NCI-H524 (cell line): ENCODE measurements around the gene SMYD2.

Source experiments
- DNase-seq, 2 experiments: peaks; one replicate each; lab custom pipeline; 2025; lab: John Stamatoyannopoulos, UW

The SMYD2 gene, protein sequence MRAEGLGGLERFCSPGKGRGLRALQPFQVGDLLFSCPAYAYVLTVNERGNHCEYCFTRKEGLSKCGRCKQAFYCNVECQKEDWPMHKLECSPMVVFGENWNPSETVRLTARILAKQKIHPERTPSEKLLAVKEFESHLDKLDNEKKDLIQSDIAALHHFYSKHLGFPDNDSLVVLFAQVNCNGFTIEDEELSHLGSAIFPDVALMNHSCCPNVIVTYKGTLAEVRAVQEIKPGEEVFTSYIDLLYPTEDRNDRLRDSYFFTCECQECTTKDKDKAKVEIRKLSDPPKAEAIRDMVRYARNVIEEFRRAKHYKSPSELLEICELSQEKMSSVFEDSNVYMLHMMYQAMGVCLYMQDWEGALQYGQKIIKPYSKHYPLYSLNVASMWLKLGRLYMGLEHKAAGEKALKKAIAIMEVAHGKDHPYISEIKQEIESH

DNA sequence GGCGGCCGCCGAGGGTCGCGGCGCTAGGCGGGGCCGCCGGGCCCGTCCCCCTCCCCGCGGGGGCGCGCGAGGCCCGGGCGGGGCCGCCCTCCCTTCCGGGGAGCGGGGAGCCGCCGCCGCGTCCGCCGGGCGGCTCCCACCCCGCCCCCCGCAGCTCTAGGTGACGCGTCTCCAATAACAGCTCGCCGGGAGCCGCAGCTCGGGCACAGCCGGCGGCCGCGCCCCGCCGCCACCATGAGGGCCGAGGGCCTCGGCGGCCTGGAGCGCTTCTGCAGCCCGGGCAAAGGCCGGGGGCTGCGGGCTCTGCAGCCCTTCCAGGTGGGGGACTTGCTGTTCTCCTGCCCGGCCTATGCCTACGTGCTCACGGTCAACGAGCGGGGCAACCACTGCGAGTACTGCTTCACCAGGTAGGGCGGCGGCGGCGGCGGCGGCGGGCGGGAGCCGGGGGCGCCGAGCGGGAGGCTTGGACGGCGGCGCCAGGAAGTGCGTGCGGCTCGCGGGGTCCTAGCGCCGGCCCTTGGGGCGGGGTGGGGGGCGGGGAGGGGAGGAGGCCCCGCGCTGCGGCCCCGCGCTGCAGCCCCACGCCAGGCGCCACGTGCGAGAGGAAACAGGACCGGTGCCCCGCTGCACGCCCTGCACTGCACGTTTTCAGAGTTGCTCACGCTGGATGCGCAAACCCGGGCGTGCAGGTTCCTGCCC, at the start of gene SMYD2:
Gene SMYD2 (plus strand): TSS at position 139 of the 699 bp plus-strand sequence. CDS start 96 bp downstream, at position 235.
- peak; percentile 41 to 67 for DNase-seq

DNA sequence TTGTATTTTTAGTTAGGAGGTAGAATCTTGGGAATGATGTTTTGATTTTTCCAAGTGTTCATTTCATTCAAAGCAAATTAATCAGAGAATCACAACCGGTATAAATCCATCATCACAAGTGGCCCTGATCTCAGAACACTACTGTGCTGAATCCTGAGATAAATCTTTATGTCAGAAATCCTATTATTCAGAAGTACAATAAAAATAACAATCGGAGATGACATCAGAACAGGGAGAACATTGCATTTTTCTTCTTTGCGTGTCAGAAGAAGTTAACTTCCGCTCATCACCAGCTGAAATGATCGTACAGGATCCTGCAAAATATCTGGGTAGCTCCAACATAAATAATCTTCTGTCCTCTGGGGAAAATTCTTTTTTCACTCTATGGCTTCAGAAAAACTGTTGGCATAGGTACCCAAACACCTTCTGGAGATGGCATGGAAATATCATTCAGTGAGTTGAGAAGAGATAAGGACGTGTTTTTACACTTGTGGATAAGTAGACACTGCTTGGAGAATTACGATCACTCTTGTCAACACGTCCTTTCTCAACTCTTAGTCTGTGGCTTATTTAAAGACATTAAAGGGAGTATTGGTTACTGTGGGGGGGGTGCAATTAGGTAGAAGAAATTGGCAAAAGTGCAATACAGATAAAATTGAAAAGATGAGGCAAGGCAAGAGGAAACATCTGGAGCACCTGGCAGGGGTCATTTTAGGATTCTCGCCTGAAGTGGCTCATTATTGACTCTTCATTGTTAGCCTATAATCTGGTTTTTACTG, 46.9 kb upstream of the SMYD2 start:
- DNase-seq, result peak in 1 of 2 experiments; percentile 58

- peak; percentile 58 to 77 for DNase-seq
Measured at GRCh38 chr1:214234635-214235025, 46.3 kb upstream of the SMYD2 start.

GRCh38 chr1:214236477-214236876, 44.5 kb upstream of the SMYD2 start:
- no peak for DNase-seq

- DNase-seq, result no peak
Measured at GRCh38 chr1:214241060-214241459, 39.9 kb upstream of the SMYD2 start.

- no peak for DNase-seq
Measured at GRCh38 chr1:214244252-214244651, 36.7 kb upstream of the SMYD2 start.

- DNase-seq, result no peak
Measured at GRCh38 chr1:214244841-214245240, 36.1 kb upstream of the SMYD2 start.

GRCh38 chr1:214247501-214248041, 33.4 kb upstream of the SMYD2 start:
- DNase-seq, result no peak

- DNase-seq, result no peak
Measured at GRCh38 chr1:214248311-214249085, 32.5 kb upstream of the SMYD2 start.

GRCh38 chr1:214249651-214250050, 31.3 kb upstream of the SMYD2 start:
- no peak for DNase-seq

- no peak for DNase-seq
Measured at GRCh38 chr1:214251354-214251753, 29.6 kb upstream of the SMYD2 start.

- no peak for DNase-seq
Measured at GRCh38 chr1:214255509-214255908, 25.4 kb upstream of the SMYD2 start.

- no peak for DNase-seq
Measured at GRCh38 chr1:214259353-214259977, 21.5 kb upstream of the SMYD2 start.

DNA sequence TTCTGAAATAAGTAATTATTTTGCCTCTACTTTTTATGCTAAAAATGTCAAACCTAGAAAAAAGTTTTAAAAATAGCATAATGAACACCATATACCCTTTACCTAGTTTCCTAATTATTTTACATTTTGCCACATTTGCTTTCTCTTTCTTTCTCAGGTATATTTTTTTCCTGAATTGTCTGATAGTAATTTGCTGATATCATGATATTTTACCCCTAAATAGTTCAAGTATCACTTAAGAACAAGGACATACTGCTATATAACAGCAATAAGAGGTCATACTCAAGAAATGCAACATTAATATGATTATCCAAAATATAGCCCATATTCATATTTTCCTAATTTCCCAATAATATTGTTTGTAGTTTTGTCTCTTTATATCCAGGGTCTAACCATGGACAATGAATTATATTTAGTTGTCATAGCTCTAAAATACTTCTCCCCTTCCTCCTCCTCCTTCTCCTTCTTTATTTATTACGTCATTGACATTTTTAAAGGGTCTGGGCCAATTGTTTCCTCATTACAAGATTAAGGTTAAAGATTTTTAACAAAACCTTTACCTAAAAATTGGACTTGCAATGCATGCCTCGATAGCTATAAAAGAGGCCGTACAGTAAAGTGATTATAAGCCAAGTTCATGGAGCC, 20.3 kb upstream of the SMYD2 start:
- no peak for DNase-seq

DNA sequence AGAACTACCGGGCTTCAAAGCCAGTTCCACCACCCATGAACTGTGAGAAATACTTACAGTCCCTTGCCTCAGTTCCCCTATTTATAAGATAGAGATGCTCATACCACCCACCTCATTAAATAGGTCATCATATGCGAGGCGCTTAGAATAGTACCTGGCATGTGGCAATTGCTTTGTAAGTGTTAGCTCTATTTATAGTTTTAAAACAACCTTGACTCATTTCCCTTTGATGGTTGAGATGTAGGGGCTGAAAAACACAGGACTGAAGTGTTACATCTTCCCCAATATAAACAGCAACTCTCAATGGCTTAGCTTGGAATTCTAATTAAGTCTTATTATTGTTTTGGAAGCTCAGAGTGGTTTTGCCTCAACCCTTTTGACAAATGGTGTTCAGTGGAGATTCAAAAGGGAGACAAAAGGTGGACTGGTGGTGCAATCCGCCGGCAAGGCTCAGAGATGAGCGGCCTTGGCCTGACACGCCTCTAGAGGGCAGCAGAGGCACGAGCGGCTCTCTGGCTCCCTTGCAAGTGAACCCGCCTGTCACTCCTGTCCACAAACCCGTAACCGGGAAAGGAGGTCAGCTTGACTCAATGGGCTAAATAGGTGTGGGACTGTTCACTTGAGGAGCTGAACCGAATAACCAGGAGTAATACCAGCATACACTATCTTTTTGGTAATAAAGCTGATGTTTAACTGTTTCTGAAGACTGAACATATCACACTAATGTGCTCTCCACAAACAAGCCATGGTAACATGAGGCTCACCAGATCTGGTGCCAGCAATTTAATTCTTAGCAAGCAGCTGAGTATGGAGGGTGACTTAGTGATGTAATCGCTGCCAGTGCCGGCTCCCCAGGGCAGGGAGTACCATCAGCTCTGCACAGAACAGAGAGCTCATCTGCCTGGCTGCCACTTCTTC, 19.5 kb upstream of the SMYD2 start:
- DNase-seq, result peak; percentile 76 to 85

- DNase-seq, result no peak
Measured at GRCh38 chr1:214264196-214264595, 16.8 kb upstream of the SMYD2 start.

DNA sequence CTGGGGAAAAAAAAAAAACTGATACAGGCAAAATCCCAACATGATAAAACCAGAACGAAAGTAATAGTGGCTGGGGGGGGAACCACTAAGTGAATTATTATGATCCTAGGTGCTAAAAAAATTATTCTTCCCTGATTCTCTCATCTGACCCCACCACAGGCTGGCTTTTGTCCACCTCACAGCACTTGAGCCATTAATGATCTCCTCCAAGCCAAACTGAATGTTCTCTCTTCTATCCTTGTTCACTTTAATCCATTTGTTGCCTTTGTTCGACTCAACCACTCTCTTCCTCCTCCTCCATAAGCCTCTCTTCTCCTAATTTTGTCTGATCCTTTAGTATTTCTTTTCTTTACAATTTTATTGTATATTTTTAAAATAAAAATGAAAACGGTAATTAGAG, 16.0 kb upstream of the SMYD2 start:
- DNase-seq, result no peak

DNA sequence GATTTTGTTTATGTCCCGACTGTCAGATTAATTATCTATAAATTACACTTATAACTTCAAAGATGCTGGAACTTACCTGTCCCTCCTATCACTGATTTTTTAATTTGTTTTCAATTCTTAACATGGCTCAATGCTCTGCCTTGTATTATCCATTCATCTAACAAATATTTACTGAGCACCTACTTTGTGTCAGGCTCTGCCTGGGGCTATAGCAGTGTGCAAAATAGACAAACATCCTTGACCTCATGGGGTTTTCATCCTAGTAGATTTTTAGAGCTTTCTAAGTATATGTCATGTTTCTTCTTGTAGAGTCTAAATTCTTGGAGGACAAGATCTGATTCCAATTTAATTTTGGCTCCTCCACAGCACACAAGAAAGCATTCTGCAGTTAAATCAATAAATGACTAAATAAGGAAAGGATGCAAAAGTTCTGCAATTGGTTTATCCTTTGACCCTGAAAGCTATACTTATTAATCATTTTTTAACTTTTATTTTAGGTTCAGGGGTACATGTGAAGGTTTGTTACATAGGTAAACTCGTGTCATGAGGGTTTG, 10.8 kb upstream of the SMYD2 start:
- no peak for DNase-seq
